H9 (cell line): ENCODE measurements around the gene MYO18A. TPM values are rescaled to one million over a fixed set of nuclear protein-coding genes. Genes with fewer than 3 reads are reported as not detected.

ENCODE experiments used
- DNase-seq: peaks from one replicate; pipeline ENCODE4 v3.0.0-alpha.2; 2017
- H2AFZ ChIP-seq: one replicate; pipeline ENCODE4 v1.6.1; 2013; ENCODE audit warnings: mild to moderate bottlenecking, low read length, control low read depth, moderate library complexity
- H2AK5ac ChIP-seq: 2 replicates; pipeline ENCODE4 v1.6.1; 2013; ENCODE audit warnings: low read length, control low read depth, mixed read lengths; ENCODE audit not compliant: insufficient read length
- H2BK120ac ChIP-seq: one replicate; pipeline ENCODE4 v1.6.1; 2013; ENCODE audit warnings: low read depth, mild to moderate bottlenecking, low read length, control low read depth, inconsistent platforms; ENCODE audit not compliant: poor library complexity, severe bottlenecking
- H2BK12ac ChIP-seq: 2 replicates; pipeline ENCODE4 v1.6.1; 2013; ENCODE audit warnings: low read length, control low read depth, mixed read lengths, low read depth; ENCODE audit not compliant: insufficient read length
- H2BK15ac ChIP-seq: 2 replicates; pipeline ENCODE4 v1.6.1; 2013; ENCODE audit warnings: low read depth, low read length, control low read depth
- H2BK20ac ChIP-seq: one replicate; pipeline ENCODE4 v1.6.1; 2013; ENCODE audit warnings: low read depth, mild to moderate bottlenecking, low read length, control low read depth, inconsistent platforms; ENCODE audit not compliant: poor library complexity, severe bottlenecking
- H2BK5ac ChIP-seq: 2 replicates; pipeline ENCODE4 v1.6.1; 2013; ENCODE audit warnings: low read length, control low read depth, mixed read lengths; ENCODE audit not compliant: insufficient read length
- H3K14ac ChIP-seq: 2 replicates; pipeline ENCODE4 v1.6.1; 2013; ENCODE audit warnings: low read length, control low read depth; ENCODE audit not compliant: insufficient read depth
- H3K18ac ChIP-seq: 2 replicates; pipeline ENCODE4 v1.6.1; 2013; ENCODE audit warnings: low read depth, mild to moderate bottlenecking, mixed read lengths, low read length, control low read depth; ENCODE audit not compliant: insufficient read length
- H3K23ac ChIP-seq: 2 replicates; pipeline ENCODE4 v1.6.1; 2013; ENCODE audit warnings: low read length, control low read depth, mixed read lengths, low read depth; ENCODE audit not compliant: insufficient read length
- H3K23me2 ChIP-seq: 2 replicates; pipeline ENCODE4 v1.6.1; 2013; ENCODE audit warnings: low read depth, mild to moderate bottlenecking, mixed read lengths, low read length, control low read depth; ENCODE audit not compliant: insufficient read length, poor library complexity, severe bottlenecking
- H3K27ac ChIP-seq: 2 replicates; pipeline ENCODE4 v1.5.1; 2013; ENCODE audit warnings: low read length, control low read depth, mixed read lengths, low read depth; ENCODE audit not compliant: insufficient read length
- H3K27me3 ChIP-seq: 2 replicates; pipeline ENCODE4 v1.6.1; 2013; ENCODE audit warnings: low read length, control low read depth, inconsistent platforms; ENCODE audit not compliant: insufficient read depth
- H3K4ac ChIP-seq: 2 replicates; pipeline ENCODE4 v1.6.1; 2013; ENCODE audit warnings: low read depth, mild to moderate bottlenecking, control low read depth, inconsistent platforms, low read length, moderate library complexity
- H3K4me1 ChIP-seq: 2 replicates; pipeline ENCODE4 v1.6.1; 2013; ENCODE audit warnings: low read length, control low read depth, inconsistent platforms; ENCODE audit not compliant: insufficient read depth
- H3K4me2 ChIP-seq: 2 replicates; pipeline ENCODE4 v1.6.1; 2013; ENCODE audit warnings: low read length, control low read depth, mixed read lengths; ENCODE audit not compliant: insufficient read length, insufficient read depth
- H3K56ac ChIP-seq: 2 replicates; pipeline ENCODE4 v1.6.1; 2013; ENCODE audit warnings: low read depth, mild to moderate bottlenecking, mixed read lengths, low read length, control low read depth; ENCODE audit not compliant: insufficient read length
- H3K79me1 ChIP-seq: 2 replicates; pipeline ENCODE4 v1.6.1; 2013; ENCODE audit warnings: low read depth, mild to moderate bottlenecking, moderate library complexity, low read length, control low read depth, inconsistent platforms; ENCODE audit not compliant: insufficient read depth, poor library complexity, severe bottlenecking
- H3K79me2 ChIP-seq: 2 replicates; pipeline ENCODE4 v1.6.1; 2013; ENCODE audit warnings: low read length, control low read depth, inconsistent platforms; ENCODE audit not compliant: insufficient read depth
- H3K9ac ChIP-seq: 2 replicates; pipeline ENCODE4 v1.6.1; 2013; ENCODE audit warnings: low read length, control low read depth, mixed read lengths; ENCODE audit not compliant: insufficient read length; ENCODE audit errors: extremely low read depth
- H3K9me3 ChIP-seq: one replicate; pipeline ENCODE4 v1.6.1; 2013; ENCODE audit warnings: low read depth, low read length, inconsistent platforms; ENCODE audit not compliant: control insufficient read depth
- H3T11ph ChIP-seq: one replicate; pipeline ENCODE4 v1.6.1; 2013; ENCODE audit warnings: mild to moderate bottlenecking, low read length, control low read depth, inconsistent platforms
- H4K20me1 ChIP-seq: one replicate; pipeline ENCODE4 v1.6.1; 2013; ENCODE audit not compliant: control insufficient read depth, insufficient read length, insufficient read depth
- H4K5ac ChIP-seq: 2 replicates; pipeline ENCODE4 v1.6.1; 2013; ENCODE audit warnings: low read depth, mild to moderate bottlenecking, mixed read lengths, low read length, control low read depth; ENCODE audit not compliant: insufficient read length
- H4K8ac ChIP-seq: replicated peaks from 2 replicates; pipeline ENCODE4 v1.6.1; 2013; ENCODE audit warnings: low read length, control low read depth, mixed read lengths, low read depth; ENCODE audit not compliant: insufficient read length
- H4K91ac ChIP-seq: 2 replicates; pipeline ENCODE4 v1.6.1; 2013; ENCODE audit warnings: low read depth, mild to moderate bottlenecking, moderate library complexity, mixed read lengths, low read length, control low read depth; ENCODE audit not compliant: insufficient read length
- H3K27ac Mint-ChIP-seq, 3 experiments: 2 replicates in 2 of 3; 3 replicates in 1 of 3; pipeline ENCODE4 v1.8.0; 2020 to 2021; ENCODE audit warnings: mixed read lengths in 3 of 3, mild to moderate bottlenecking in 1 of 3, moderate library complexity in 1 of 3
- H3K27me3 Mint-ChIP-seq: 2 replicates; pipeline ENCODE4 v1.8.0; 2021; ENCODE audit warnings: low read depth, mild to moderate bottlenecking, moderate library complexity, mixed read lengths
- H3K36me3 Mint-ChIP-seq, 3 experiments: 2 replicates in 2 of 3; 3 replicates in 1 of 3; pipeline ENCODE4 v1.8.0; 2020 to 2021; ENCODE audit warnings: low read depth in 3 of 3, mixed read lengths in 3 of 3; ENCODE audit not compliant: insufficient read depth in 1 of 3
- H3K4me1 Mint-ChIP-seq, 2 experiments: 2 replicates each; pipeline ENCODE4 v1.8.0; 2020; ENCODE audit warnings: mixed read lengths in 2 of 2
- H3K4me3 Mint-ChIP-seq, 2 experiments: 2 replicates in 1 of 2; 3 replicates in 1 of 2; pipeline ENCODE4 v1.8.0; 2020 to 2021; ENCODE audit warnings: mild to moderate bottlenecking in 2 of 2, mixed read lengths in 2 of 2, moderate library complexity in 1 of 2
- H3K9me3 Mint-ChIP-seq, 2 experiments: 2 replicates in 1 of 2; 3 replicates in 1 of 2; pipeline ENCODE4 v1.8.0; 2020; ENCODE audit warnings: mild to moderate bottlenecking in 2 of 2, mixed read lengths in 2 of 2, moderate library complexity in 1 of 2
- CTCF ChIP-seq: fragments of 200-600 bp; sonication (generic); conservative IDR thresholded peaks from 3 replicates; pipeline ENCODE4 v1.8.0; 2021; ENCODE audit warnings: antibody characterized with exemption, mild to moderate bottlenecking
- WGBS: extraction: QIAGEN DNeasy Blood & Tissue Kit; methylation state at CpG from one replicate; pipeline ENCODE4 v1.1.7; 2013; ENCODE audit warnings: missing lambda C conversion rate, low lambda C conversion rate, mixed read lengths; ENCODE audit not compliant: insufficient read length; ENCODE audit errors: extremely low coverage; 5-methylcytosine and 5-hydroxymethylcytosine counted together
- total RNA-seq: library from RNA; stranded (reverse); gene quantifications from 2 replicates; pipeline ENCODE4 v1.2.1, GENCODE V29; 2021

Gene MYO18A
- total RNA-seq, 1 experiment from 2014 or later, result 21.6 TPM

DNA sequence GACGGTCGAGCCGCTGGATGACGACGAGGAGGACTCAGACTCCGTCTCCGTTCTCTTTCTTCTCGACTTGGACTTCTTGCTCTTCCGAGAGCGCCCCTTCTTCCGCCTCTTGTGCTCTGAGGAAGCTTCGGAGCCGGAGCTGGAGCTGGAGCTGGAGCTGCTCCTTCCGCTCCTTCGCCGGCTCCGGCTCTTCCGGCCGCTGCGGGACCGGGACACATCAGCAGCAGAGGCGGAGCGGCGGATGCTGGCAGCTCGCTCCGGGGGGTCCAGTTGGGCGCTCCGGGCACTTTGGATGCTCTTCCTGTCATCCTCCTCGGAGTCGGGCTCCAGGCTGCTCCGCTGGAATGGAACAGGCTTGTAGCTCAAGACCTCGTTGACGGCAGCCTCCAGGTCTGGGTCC lies 100.3 kb downstream of the MYO18A start:
- Histone ChIP-seq H3K23ac (no peak overlapping the region), H2BK12ac (no peak overlapping the region), H2AK5ac (no peak overlapping the region), H3K56ac (no peak overlapping the region), H4K91ac (no peak overlapping the region), H3K4me2 (no peak overlapping the region), H2BK20ac (no peak overlapping the region), H2BK5ac (no peak overlapping the region), H3K14ac (no peak overlapping the region), H4K5ac (no peak overlapping the region), H3K4ac (no peak overlapping the region), H3K23me2 (peaks cover 3% of the 10 kb centered on the region), H2BK120ac (no peak overlapping the region), H3K79me2 (no peaks in the 10 kb centered on the region), H3K79me1 (no peaks in the 10 kb centered on the region), H3K9me3 (no peaks in the 10 kb centered on the region), H4K8ac (no peak overlapping the region), H3K27me3 (no peaks in the 10 kb centered on the region), H3T11ph (no peak overlapping the region), H2AFZ (no peak overlapping the region), H3K27ac (no peak overlapping the region), H3K18ac (no peak overlapping the region), H2BK15ac (no peak overlapping the region), H4K20me1 (no peaks in the 10 kb centered on the region), H3K4me1 (peaks cover 10% of the 10 kb centered on the region; the same call in 1 of the 2 replicates), H3K9ac (no peak overlapping the region)
- WGBS, result no CpG with 5 or more reads among the region's 33 CpGs
- no peak overlapping the region; a peak in 1 of 5 replicates for H3K4me3 Mint-ChIP-seq
- peaks cover 2% of the 10 kb centered on the region for H3K27me3 Mint-ChIP-seq
- no peak for TF ChIP-seq CTCF
- H3K9me3 Mint-ChIP-seq, result no peaks in the 10 kb centered on the region
- H3K36me3 Mint-ChIP-seq, result peaks cover 11 to 24% (median 20%) of the 10 kb centered on the region in 3 experiments; a peak in 6 of 7 replicates
- peaks cover 45 to 62% of the 10 kb centered on the region in 2 experiments for H3K4me1 Mint-ChIP-seq
- peak overlapping the region; percentile 34 to 52 (median 44); a peak in 4 of 7 replicates for H3K27ac Mint-ChIP-seq
- peak; percentile 35 for DNase-seq
